ENCODE data around the gene RNF157.
A peak's percentile ranks its signal among the peaks of the same experiment; 100 is the strongest.

The RNF157 gene

GRCh38 chr17:76277300-76278267 is 37.3 kb upstream of the RNF157 start (continued):
- TF ChIP-seq ZFP37 (tag by site-specific recombination; IDR thresholded peaks at IDR 0.05) (no peak), ZNF416 (tag by site-specific recombination; IDR thresholded peaks at IDR 0.05) (no peak), SCRT1 (tag by site-specific recombination; IDR thresholded peaks at IDR 0.05; ENCODE audit: borderline replicate concordance) (no peak), HOXC10 (CRISPR knock-in tag; IDR thresholded peaks at IDR 0.05) (no peak), ZNF292 (tag by site-specific recombination; IDR thresholded peaks at IDR 0.05; ENCODE audit: borderline replicate concordance, low read depth) (no peak), KLF1 (tag by site-specific recombination; IDR thresholded peaks at IDR 0.05) (0 out of 2 replicates have a peak, but pooled peaks have one; percentile 20), ZNF623 (tag by site-specific recombination; IDR thresholded peaks at IDR 0.05) (no peak), ZNF768 (tag by site-specific recombination; IDR thresholded peaks at IDR 0.05) (no peak), ZNF354C (tag by site-specific recombination; IDR thresholded peaks at IDR 0.05; ENCODE audit: borderline replicate concordance, low read depth) (no peak), ZNF174 (tag by site-specific recombination; IDR thresholded peaks at IDR 0.05) (no peak), ZNF121 (tag by site-specific recombination; IDR thresholded peaks at IDR 0.05) (no peak), ZSCAN4 (tag by site-specific recombination; IDR thresholded peaks at IDR 0.05) (peak; percentile 94), KLF16 (tag by site-specific recombination; IDR thresholded peaks at IDR 0.05) (no peak), ZNF280D (tag by site-specific recombination; IDR thresholded peaks at IDR 0.05) (no peak), ZNF350 (tag by site-specific recombination; IDR thresholded peaks at IDR 0.05) (no peak), ZNF488 (tag by site-specific recombination; IDR thresholded peaks at IDR 0.05) (no peak), ZNF501 (tag by site-specific recombination; IDR thresholded peaks at IDR 0.05) (no peak), PBX3 (CRISPR knock-in tag; IDR thresholded peaks at IDR 0.05) (no peak), ZNF626 (tag by site-specific recombination; IDR thresholded peaks at IDR 0.05) (no peak), KLF7 (tag by site-specific recombination; IDR thresholded peaks at IDR 0.05; ENCODE audit: borderline replicate concordance) (no peak), ZNF692 (tag by site-specific recombination; IDR thresholded peaks at IDR 0.05) (no peak), BCL11B (tag by site-specific recombination; IDR thresholded peaks at IDR 0.05; ENCODE audit: low read depth) (no peak), ZNF561 (tag by site-specific recombination; IDR thresholded peaks at IDR 0.05; ENCODE audit: borderline replicate concordance) (no peak), SETDB1 (IDR thresholded peaks at IDR 0.05; ENCODE audit: insufficient read length, low read length) (no peak), ZNF660 (tag by site-specific recombination; IDR thresholded peaks at IDR 0.05) (no peak), HIC1 (tag by site-specific recombination; IDR thresholded peaks at IDR 0.05) (no peak), WT1 (tag by site-specific recombination; IDR thresholded peaks at IDR 0.05) (no peak), KLF17 (tag by site-specific recombination; IDR thresholded peaks at IDR 0.05) (peak; percentile 58)

Data from HEK293 (cell line).